Right kidney (tissue), 1 donor: ENCODE measurements around the gene CCDC92.
"Not testable (repeated sequence)": the region's sequence is repeated elsewhere in the genome, so short reads cannot be mapped to it uniquely, and the experiment has no call there.

Experiments
- DNase-seq: peaks from one replicate; pipeline ENCODE4 v3.0.0-alpha.2; 2016

The CCDC92 gene

GRCh38 chr12:123948796-123949769 is 23.5 kb downstream of the CCDC92 start:
- no peak for DNase-seq

GRCh38 chr12:123948401-123948795 is 24.2 kb downstream of the CCDC92 start:
- DNase-seq, result no peak

- not testable (repeated sequence) for DNase-seq
Observed at GRCh38 chr12:123947531-123947930, 25.1 kb downstream of the CCDC92 start.

- DNase-seq, result not testable (repeated sequence)
Observed at GRCh38 chr12:123946516-123947505, 25.8 kb downstream of the CCDC92 start.

GRCh38 chr12:123946152-123946515 is 26.5 kb downstream of the CCDC92 start:
- DNase-seq, result no peak

GRCh38 chr12:123945287-123946151 is 27.1 kb downstream of the CCDC92 start:
- DNase-seq, result no peak

GRCh38 chr12:123944696-123945095 is 27.9 kb downstream of the CCDC92 start:
- no peak for DNase-seq

GRCh38 chr12:123943816-123944215 is 28.8 kb downstream of the CCDC92 start:
- no peak for DNase-seq

- DNase-seq, result no peak
Observed at GRCh38 chr12:123942911-123943648, 29.6 kb downstream of the CCDC92 start.

- DNase-seq, result no peak
Observed at GRCh38 chr12:123942238-123942653, 30.4 kb downstream of the CCDC92 start.

- no peak for DNase-seq
Observed at GRCh38 chr12:123941624-123942237, 30.9 kb downstream of the CCDC92 start.

- DNase-seq, result no peak
Observed at GRCh38 chr12:123941000-123941399, 31.6 kb downstream of the CCDC92 start.

GRCh38 chr12:123940627-123940966 is 32.0 kb downstream of the CCDC92 start:
- no peak for DNase-seq

GRCh38 chr12:123939716-123940626 is 32.7 kb downstream of the CCDC92 start:
- DNase-seq, result no peak

GRCh38 chr12:123938679-123939480 is 33.8 kb downstream of the CCDC92 start:
- no peak for DNase-seq

- DNase-seq, result no peak
Observed at GRCh38 chr12:123937707-123938591, 34.7 kb downstream of the CCDC92 start.

- DNase-seq, result no peak
Observed at GRCh38 chr12:123936956-123937706, 35.5 kb downstream of the CCDC92 start.
